Hematopoietic multipotent progenitor cell treated with erythropoietin and hydrocortisone succinate and interleukin-3 and kit ligand, for 15 days (in vitro differentiated cells): Measurements from ENCODE around the gene CCL4L2.
"Not testable (repeated sequence)": the region's sequence is repeated elsewhere in the genome, so short reads cannot be mapped to it uniquely, and the experiment has no call there.

Source experiments
- DNase-seq: peaks from one replicate; pipeline ENCODE4 v3.0.0-alpha.2; 2015; ENCODE audit warnings: low spot score

CCL4L2 gene

GRCh38 chr17:36195434-36196130 lies 15.3 kb upstream of the CCL4L2 start:
- DNase-seq: no peak

GRCh38 chr17:36196131-36196486 lies 14.8 kb upstream of the CCL4L2 start:
- no peak for DNase-seq

GRCh38 chr17:36197387-36197703 lies 13.5 kb upstream of the CCL4L2 start:
- DNase-seq: no peak

DNA sequence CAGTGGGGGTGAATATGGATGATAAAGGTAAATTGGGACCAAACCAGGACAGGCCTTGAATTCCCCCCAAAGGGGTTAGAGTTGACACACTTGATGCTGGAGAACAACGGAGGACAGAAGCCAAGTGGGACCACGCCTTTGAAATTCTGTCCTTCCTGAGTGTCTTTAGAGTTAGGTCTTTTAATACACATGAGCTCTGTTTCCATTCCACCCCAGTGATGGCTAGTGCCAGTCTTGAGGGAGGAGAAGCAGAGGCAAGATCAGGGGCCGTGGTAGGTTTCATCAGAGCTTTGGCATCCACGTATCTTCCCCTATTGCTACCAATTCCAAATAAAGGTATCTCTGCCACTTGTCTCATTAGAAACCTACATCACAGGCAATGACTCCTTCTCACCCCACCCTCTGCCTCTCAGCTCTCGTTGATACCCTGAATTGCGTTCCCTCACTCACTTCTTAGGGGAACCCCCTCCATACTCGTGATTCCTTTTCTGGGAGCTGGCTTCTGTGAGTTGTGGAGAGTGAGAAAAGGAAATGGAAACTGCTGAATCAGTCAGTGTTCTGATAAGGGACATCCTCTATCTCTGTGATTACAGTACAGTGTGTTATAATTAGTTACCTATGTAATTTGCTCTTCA lies 11.9 kb upstream of the CCL4L2 start:
- DNase-seq: no peak

- DNase-seq: not testable (repeated sequence)
Observed at GRCh38 chr17:36201102-36201501, 9.8 kb upstream of the CCL4L2 start.

DNA sequence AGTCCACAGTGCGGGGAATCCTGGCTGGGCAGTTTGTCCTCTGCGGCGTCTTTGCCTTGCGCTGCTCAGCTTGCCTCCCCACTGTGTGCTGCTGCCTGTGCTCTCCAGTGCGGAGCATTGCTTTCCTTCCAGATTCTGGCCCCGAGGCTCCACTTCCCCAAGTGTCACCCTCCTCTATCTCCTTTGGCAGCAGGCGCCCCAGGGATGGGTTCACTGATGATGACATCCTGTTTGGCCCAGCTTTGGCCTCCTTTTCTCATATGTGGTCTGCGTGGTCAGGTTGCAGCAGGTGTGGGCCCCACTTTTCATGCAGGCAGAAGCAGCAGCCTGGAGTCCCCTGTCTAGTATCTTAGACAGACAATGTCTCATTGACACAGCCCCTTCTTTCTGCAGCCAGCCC lies 9.4 kb upstream of the CCL4L2 start:
- DNase-seq: not testable (repeated sequence)

DNA sequence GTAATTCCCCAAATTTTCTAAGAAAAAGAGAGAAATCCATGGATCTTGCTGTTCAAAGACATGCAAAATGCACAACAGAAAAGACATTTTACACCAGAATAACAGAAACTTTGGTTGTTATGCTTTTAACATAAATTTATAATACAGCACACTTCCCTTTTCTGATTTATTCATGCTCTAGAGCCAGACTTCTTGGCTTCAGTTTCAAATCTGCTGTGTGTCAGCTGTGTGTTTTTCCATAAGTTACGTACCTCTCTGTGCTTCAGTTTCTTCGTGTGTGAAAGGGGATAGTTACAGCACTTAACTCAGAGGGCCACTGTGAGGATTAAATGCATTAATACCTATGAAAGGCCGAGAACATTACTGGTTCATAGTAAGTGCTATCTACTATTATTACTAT lies 7.5 kb upstream of the CCL4L2 start:
- no peak for DNase-seq

GRCh38 chr17:36204724-36205500 lies 6.0 kb upstream of the CCL4L2 start:
- no peak for DNase-seq

GRCh38 chr17:36205637-36206485 lies 5.0 kb upstream of the CCL4L2 start:
- DNase-seq: no peak

DNA sequence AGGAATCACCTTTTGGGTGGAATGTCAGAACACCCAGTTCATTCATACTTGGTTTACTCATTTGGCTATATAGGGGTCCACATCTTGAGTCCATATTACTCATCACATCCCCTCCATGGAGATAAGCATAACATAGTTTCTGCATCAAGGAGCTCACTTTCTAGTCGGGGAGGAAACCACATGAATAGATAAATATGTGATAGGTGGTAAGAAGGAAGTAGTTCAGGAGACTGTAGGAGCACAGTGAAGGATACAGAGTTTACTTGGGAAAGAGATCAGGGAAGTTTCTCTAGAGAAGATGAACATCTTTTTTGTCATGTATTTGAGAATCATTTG lies 4.4 kb upstream of the CCL4L2 start:
- not testable (repeated sequence) for DNase-seq

- DNase-seq: not testable (repeated sequence)
Observed at GRCh38 chr17:36207383-36207782, 3.5 kb upstream of the CCL4L2 start.

DNA sequence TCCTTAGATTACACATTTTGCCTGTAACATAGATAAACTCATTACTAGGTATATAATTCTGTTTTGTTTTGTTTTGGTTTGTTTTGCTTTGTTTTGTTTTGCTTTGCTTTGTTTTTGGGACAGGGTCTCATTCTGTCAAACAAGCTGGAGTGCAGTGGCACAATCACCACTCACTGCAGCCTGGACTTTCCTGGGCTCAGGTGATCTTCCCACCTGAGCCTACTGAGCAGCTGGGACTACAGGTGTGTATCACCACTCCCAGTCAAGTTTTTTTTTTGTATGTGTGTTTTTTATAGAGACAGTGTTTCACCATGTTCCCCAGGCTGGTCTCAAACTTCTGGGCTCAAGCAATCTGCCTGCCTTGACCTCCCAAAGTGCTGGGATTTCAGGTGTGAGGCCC lies 1.3 kb upstream of the CCL4L2 start:
- DNase-seq: no peak

DNA sequence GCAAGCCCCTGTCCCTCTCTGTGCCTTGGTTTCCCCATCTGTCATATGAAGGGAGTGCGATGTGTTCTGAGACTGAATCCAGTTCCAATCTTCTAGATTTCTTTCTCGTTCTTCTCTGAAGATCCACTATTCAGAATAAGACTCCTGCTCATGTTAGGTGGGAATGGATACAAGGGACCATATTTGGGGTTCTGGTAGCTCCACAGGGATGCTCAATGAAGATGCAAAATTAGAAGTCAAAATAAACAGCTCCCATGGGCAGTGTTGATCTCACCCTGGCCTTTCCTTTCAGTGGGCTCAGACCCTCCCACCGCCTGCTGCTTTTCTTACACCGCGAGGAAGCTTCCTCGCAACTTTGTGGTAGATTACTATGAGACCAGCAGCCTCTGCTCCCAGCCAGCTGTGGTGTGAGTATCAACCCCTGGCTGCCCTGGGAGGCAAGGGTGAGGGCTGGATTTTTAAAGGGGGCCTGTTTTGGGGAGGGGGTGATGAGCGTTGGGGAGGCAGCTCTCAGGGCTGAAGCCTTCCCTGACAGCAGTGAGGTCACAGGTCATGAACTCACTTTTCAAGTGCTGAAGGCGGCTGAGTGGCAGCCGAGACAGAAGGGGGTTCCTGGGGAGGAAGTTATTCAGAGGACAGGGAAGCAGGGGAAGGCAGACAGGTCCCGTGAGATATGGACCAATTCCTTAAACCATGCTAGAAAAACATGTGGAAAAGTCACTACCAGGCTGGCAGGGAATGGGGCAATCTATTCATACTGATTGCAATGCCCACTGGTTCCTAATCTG lies 815 bp downstream of the CCL4L2 start:
- not testable (repeated sequence) for DNase-seq

GRCh38 chr17:36212272-36212605 lies 1.4 kb downstream of the CCL4L2 start:
- no peak for DNase-seq

- no peak for DNase-seq
Observed at GRCh38 chr17:36212966-36213365, 2.1 kb downstream of the CCL4L2 start.

DNA sequence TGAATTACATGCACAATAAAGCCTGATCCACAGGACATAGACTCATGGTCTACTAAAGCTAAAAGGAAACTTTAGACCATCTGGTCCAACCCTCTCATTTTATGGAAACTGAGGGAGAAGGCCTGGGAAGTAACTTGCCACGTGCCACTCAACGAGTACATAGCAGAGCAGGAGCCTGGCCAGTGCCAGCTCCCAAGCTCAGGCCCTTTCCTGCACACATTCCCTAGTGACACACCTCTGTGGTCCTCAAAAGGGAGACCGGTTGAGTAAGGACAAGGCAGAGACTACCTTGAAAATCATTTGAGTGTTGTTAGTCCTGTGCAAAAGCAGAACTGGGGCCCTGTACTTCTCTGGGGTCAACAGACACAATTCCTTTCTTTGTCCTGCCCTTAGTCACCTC lies 2.8 kb downstream of the CCL4L2 start:
- no peak for DNase-seq

DNA sequence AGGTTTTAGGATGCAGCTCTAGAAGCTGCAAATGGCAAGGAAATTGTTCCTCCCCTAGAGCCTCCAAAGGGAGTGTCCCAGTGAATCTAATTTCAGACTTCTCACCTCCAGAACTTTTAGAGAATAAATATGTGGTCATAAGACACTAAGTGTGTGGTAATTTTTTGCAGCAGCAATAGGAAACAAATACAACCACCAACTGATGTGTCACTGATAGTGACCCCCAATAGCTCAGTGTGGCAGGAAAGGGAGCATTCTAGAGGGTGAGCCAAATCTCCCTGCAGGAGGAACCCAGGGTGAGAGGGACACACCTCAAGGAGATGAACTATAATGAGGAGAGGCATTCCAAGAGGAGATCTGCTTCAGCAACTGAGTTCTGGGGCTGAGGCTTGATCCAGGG lies 4.1 kb downstream of the CCL4L2 start:
- no peak for DNase-seq

DNA sequence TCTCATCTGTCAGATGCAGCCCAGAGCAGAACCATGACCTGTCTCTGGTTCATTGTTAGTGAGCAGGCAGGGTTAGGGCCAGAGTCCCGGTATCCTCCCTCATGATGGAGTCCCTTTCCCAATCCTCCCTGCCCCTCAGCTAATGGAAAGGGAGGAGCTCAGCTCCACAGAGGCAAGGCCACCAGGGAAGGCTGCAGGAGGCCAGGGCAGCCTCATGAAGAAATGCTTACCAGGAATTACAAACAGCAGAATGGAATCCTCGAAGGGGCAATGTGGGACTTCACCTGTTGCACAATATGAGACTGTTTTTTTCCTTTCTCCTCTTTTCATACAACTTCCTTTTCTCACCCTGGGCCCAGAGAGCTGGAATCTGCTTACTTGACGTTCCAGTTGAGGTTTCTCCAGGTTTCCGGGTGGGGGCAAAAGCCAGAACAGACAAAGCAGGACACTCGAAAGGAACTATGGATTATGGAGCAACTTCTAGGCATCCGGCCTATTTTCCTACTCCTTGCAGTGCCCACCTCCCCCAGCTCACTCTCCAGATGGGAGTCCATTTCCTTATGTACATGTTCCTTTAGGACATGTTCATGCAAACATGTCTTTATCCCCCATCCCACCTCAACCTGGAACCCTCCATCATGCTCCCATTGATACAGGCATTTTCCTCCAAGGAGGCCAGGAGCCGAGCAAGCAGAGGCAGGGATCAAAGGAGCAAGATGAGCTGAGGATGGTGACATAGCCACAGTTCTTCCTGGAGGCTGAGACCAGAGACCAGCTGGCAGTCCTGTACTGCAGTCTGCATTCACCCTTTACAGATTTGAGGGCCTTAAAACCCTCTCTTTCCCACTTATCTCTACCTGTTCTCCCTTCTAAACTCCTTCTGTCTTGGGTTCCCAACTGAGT lies 4.8 kb downstream of the CCL4L2 start:
- DNase-seq: not testable (repeated sequence)

DNA sequence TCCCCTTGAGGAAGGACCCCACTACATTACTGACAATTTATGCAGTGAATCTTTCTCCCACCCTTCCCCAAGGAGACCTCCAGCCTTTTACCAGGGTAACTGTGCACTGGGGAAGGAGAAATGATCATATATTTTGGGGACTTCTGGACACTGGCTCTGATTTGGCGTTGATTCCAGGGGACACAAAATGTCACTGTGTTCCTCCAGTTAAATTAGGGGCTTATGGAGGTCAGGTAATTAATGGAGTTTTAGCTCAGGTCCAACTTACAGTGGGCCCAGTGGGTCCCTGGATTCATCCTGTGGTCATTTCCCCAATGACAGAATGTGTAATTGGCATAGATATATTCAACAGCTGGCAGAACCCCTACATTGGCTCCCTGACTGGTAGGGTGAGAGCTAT lies 8.7 kb downstream of the CCL4L2 start:
- DNase-seq: not testable (repeated sequence)

- DNase-seq: not testable (repeated sequence)
Observed at GRCh38 chr17:36220737-36221580, 10.1 kb downstream of the CCL4L2 start.
